GM18526 (cell line): ENCODE measurements around the gene DYNLRB1.

ENCODE experiments used
- POLR2A ChIP-seq: IDR thresholded peaks from 3 replicates; pipeline ENCODE4 v1.6.1; 2011; ENCODE audit not compliant: insufficient read length; ENCODE audit errors: extremely low read depth

Gene DYNLRB1

DNA sequence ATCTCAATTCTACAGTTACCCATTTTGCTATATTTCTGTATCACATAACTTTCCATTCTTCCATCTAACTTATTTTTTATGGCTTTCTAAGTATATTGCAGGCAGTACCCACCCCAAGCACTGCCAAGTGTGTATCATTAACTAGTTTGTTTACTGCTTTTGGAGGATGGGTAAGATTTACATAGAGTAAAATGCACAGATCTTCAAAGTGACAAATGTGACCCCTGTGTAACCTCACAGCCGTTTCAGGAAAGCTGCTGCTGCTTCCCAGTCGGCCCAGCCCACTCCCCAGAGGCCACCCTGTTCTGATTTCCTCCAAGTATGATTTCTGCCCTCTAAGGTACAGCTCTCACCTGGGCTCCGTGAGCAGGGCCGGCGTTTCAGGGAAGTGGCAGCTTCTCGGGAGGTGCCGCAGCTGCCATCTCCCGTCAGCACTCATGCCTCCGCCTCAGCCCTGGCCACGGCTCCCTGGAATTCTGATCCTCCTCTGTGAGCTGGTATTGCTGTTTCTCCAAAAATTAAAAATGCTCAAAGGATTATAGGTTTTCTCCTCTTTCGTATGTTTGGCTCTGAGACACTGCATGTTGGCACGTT lies 27.3 kb downstream of the DYNLRB1 start:
- no peak for TF ChIP-seq POLR2A

- no peak for TF ChIP-seq POLR2A
Measured at GRCh38 chr20:34544109-34544796, 28.0 kb downstream of the DYNLRB1 start.

GRCh38 chr20:34546751-34547181 lies 30.5 kb downstream of the DYNLRB1 start:
- no peak for TF ChIP-seq POLR2A

DNA sequence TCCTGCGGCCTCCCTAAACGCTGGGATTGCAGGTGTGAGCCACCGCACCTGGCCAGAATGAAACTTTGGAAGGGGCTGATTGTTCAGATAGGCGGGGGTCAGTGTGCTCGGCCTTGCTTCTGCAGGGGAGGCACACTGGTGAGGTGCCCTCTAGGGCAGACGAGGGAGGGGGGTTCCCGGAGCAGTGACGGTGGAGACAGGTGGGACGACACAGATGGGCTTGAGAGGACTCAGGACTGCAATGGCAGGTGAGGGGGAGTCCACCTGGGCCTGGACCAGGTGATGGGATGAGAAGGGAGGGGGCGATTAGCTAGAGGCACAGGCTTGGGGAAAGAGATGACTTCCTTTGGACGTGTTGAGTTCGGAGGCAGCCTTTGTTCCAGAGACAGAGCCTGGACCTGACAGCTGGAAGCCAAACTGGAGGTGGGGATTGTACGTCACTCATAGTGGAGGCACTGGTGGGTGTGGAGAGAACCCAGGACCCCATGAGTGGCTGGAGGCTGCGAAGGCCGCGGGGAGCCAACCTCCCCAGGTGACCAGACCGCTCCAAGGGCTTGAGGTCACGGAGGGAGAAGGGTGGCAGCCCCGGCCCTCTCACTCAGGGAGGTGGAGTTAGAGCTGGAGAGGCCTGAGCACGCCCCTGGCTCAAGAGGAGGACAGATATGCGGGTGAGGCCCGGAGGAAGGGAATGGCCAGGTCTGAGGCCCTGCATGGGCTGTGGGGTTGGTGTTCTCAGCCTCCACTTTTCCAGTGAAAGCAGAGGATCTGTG lies 31.8 kb downstream of the DYNLRB1 start:
- no peak for TF ChIP-seq POLR2A

DNA sequence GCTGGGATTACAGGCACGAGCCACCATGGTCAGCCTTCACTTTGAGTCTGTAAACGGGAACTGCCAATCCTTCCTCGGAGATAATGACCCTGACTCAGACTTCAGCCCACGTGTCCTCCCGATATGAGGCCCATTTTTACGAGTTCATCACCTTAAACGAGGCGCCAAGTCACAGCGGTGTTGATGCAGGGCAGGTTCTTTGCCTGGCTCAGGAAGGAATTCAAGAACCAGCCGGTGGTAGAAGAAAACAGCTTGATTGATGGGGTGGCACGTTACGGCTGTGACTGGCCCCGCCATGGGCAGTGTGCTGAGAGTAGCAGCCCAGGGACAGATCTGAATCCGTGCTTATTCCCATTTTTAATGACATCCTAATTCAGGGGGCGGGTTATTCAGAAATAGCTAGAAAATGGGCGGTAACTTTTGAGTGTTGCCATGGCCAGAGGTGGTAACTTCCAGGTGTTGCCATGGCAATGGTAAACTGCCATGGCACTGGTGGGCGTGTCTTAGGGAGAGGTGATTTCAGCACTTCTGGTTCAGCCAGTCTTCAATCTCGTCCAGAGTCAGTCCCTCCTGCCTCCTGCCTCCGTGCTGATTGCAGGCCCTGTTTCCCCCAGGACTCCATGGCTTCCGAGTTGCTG lies 33.2 kb downstream of the DYNLRB1 start:
- no peak for TF ChIP-seq POLR2A

DNA sequence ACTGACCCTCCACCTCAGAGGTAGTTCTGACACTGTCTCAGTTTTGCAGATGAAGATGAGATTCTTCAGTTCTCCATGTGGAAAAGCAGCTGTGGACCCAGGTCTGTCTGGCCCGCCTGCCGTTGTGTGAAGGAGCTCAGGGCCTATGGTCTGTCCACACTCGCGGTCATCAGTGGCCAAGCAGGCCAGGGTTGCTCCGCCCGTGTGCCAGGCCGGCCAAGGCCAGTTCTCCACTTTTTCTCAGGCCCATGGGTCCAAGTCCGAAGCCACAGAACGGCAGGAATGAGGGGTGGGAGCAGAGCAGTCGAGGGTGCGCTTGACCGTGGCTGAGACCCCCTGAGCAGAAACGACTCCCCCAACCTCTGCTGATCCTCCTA lies 33.7 kb downstream of the DYNLRB1 start:
- TF ChIP-seq POLR2A = no peak

DNA sequence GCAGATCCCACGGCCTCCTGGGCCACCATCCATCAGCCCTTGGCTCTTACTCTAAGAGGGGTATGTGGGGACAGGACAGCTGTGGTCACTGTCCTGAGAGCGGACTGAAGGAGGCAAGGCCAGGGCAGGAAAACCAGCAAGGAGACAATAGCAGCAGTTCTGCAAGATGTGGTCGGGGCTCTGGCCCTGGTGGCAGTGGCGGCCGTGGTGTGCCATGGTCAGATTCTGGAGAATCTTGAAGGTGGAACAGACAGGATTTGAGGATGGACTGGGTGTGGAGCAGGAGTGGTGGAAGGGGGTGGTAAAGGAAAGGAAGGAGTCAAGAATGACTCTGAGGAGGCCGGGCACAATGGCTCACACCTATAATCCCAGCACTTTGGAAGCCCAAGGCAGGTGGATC lies 36.3 kb downstream of the DYNLRB1 start:
- TF ChIP-seq POLR2A = no peak

- TF ChIP-seq POLR2A = no peak
Measured at GRCh38 chr20:34553366-34553867, 37.2 kb downstream of the DYNLRB1 start.

DNA sequence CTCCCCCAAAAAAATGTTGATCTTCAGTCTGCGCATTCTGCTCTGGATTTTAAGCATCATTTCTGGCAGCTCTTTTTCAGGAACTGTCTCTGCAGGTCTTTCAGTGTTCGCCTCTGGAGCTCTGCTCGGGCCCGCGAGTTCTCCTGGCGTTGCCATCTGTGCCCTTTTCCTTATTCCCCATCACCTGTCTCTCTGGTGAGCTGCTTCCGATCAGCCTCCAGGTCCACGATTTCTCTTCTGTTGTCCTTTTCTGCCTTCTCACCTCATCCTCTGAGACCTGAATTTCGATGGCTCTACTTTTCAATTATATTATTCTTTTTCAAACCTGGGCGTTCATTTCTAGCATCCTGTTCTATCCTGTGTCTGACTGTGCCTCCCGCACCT lies 41.7 kb downstream of the DYNLRB1 start:
- no peak for TF ChIP-seq POLR2A

GRCh38 chr20:34558320-34559218 lies 42.3 kb downstream of the DYNLRB1 start, which contains the start of gene MAP1LC3A:
MAP1LC3A (plus strand) TSS chr20:34558718; CDS start chr20:34558869, 151 bp downstream.
- TF ChIP-seq POLR2A = no peak

DNA sequence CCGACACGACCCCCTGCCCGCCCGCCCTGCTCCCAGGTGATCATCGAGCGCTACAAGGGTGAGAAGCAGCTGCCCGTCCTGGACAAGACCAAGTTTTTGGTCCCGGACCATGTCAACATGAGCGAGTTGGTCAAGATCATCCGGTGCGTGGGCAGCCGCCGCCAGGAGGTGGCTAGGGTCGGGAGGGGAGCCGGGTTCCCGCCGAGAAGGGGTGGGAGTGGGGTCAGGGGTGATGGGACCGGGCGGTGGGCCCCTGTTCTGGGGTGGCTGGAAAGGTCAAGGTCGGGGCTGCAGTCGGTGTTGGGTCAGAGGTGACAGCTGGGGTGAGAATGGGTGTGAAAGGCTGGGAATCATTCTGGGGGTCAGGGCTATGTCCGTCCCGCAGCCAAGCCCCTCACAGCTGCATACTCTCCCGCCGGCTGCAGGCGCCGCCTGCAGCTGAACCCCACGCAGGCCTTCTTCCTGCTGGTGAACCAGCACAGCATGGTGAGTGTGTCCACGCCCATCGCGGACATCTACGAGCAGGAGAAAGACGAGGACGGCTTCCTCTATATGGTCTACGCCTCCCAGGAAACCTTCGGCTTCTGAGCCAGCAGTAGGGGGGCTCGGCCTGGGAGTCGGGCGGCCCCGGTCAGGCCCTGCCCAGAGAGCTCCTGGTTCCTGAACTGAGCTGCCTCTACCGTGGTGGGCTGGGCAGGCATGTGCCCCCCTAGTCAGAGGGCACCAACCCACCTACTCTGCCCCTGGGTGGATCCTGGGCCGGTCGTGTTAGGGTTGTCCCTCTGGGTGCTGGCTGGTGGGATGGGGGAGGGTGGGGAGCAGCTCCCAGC lies 43.3 kb downstream of the DYNLRB1 start:
- no peak for TF ChIP-seq POLR2A

GRCh38 chr20:34560141-34560523 lies 43.9 kb downstream of the DYNLRB1 start:
- TF ChIP-seq POLR2A = no peak

DNA sequence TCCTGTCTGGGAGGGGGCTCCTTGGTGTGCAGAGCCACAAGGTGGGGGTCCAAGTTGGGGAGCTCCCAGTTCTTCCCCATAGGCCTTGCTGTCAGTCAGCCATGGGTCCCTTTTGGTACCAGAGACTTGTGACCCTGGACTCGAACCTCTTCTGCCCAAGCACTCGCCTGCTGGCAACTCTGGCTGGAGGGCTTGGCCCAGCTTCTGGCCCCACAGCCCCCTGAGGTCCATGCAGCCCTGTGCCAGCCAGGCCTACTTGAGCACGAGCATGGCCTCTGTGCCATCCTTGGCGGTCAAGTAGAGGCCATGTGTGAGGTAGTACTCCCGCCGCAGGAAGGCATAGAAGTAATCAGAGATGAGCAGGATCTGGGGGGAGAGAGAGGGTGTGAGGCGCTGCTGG lies 44.4 kb downstream of the DYNLRB1 start:
- no peak for TF ChIP-seq POLR2A

DNA sequence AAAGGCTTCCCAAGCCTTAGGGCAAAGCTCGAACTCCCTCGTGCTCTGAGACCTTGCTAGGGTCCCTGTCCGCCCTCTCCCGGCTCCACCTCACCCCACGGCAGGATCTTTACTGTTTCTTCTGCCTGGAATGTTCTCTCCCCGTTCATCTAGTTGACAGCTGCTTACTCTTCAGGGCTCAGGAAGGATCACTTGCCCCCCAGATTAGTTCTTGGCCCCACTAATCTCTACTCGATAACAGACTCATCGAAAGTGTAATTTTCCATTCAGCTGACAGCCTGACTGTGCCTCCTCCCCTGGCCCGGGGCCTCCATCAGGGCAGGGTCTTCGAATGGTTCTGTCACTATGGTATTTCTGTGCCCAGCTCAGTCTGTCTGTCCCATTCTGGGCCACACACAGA lies 45.4 kb downstream of the DYNLRB1 start:
- no peak for TF ChIP-seq POLR2A
